GM12878 (cell line): ENCODE measurements around the gene REEP3. TPM values are rescaled to one million over a fixed set of nuclear protein-coding genes. Genes with fewer than 3 reads are reported as not detected.

ENCODE experiments used
- ASH2L ChIP-seq: fragments of 300-600, 200-600 bp; sonication (generic); IDR thresholded peaks from 2 replicates; pipeline ENCODE4 v1.6.1; 2017; ENCODE audit warnings: low read depth, mild to moderate bottlenecking, borderline replicate concordance
- CHD2 ChIP-seq: IDR thresholded peaks from 2 replicates; pipeline ENCODE4 v1.6.1; 2011; ENCODE audit warnings: low read depth, low read length, improper control_type of control experiment, borderline replicate concordance
- HDAC6 ChIP-seq: fragments of 200-600 bp; sonication (generic); IDR thresholded peaks from one replicate; pipeline ENCODE4 v1.8.0; 2017; ENCODE audit warnings: antibody characterized with exemption; ENCODE audit not compliant: unreplicated experiment
- IRF4 ChIP-seq: IDR thresholded peaks from 2 replicates; pipeline ENCODE4 v1.6.1; 2011; ENCODE audit warnings: low read depth, low read length
- RAD21 ChIP-seq: IDR thresholded peaks from 2 replicates; pipeline ENCODE4 v1.6.1; 2011; ENCODE audit warnings: mild to moderate bottlenecking, low read depth, low read length, moderate library complexity; ENCODE audit not compliant: insufficient read depth
- SUPT20H ChIP-seq: IDR thresholded peaks from 2 replicates; pipeline ENCODE4 v1.6.1; 2011; ENCODE audit warnings: low read depth, mild to moderate bottlenecking, low read length, moderate library complexity, borderline replicate concordance; ENCODE audit not compliant: control insufficient read depth
- ZNF274 ChIP-seq: IDR thresholded peaks from one replicate; pipeline ENCODE4 v1.8.0; 2011; ENCODE audit not compliant: insufficient read length, insufficient read depth
- ZZZ3 ChIP-seq: IDR thresholded peaks from 2 replicates; pipeline ENCODE4 v1.6.1; 2011; ENCODE audit warnings: low read depth; ENCODE audit not compliant: control insufficient read depth, insufficient read length
- polyA plus RNA-seq, 11 experiments: library from polyadenylated mRNA; depleted of rRNA in 4 of 11; unstranded in 6 of 11; stranded (reverse) in 5 of 11; fragments of >200 nt; fragmentation: Nextera tagmentation in 4 of 11; fragmentation: Illumina TruSeq in 1 of 11; extraction: Ambion mirVana in 4 of 11; extraction: Trizol in 1 of 11; gene quantifications; 1 replicate in 1 of 11; 2 replicates in 10 of 11; pipeline versions ENCODE4 v1.2.1 to v1.2.3, GENCODE V29; 2011 to 2016; ENCODE audit warnings: inconsistent platforms in 2 of 11, missing spikeins in 2 of 11, low read depth in 1 of 11
- total RNA-seq, 4 experiments: library from RNA; depleted of rRNA in 3 of 4; stranded (reverse); fragments of >200 nt in 3 of 4; fragmentation: Illumina TruSeq in 1 of 4; extraction: Trizol in 1 of 4; gene quantifications; 2 replicates each; pipeline versions ENCODE4 v1.2.1 to v1.2.3, GENCODE V29; 2013 to 2021
- TF ChIP-seq, protein P1 (sequence below): fragments of 450-650 bp; IDR thresholded peaks from 2 replicates; pipeline ENCODE4 v1.6.1; 2016; ENCODE audit warnings: mild to moderate bottlenecking

Gene REEP3
- total and polyA plus RNA-seq, 10 of the 15 experiments (the other 5 are each of a cell fraction or from before 2014, with no cell fraction given), result 4.9 to 25.9 (median 16.2) TPM

DNA sequence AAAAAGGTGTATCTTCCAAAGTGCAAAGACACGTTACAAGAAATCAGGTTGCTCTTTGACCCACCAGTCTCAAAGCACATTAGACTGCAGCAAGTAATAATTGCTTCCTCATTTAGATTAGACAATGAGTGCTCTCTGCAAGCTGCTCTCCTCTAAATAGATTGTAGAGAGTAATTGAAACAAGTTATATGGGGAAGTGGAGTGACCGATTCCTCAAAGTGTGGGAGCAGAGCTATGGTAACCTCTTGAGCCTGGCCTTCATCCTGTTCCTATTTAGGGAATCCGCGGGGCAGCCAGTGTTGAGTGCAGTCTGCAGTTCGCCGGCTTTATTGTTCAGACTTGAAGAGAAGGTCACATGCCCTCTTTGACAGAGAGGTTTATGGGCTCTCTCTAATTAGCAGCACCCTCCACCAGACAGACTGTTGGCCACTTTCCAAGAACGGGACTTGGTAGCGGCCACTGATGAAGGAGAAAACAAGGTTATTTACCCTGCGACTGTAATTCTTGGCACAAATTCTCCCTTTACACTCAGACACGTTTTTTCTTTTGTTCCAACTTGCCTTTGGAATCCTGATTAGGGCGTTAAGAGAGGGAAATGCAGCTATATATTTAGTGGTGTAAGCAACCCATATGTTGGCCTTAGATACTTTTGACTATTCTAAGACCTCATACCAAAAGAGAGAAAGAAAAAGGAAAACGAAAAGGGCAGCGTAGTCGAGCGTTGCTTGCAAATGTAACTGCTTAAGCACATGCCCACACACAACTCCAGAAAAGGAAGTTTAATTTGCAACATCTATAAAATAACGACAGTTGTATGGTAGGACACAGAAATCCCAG lies 107.5 kb downstream of the REEP3 start (continued):
- TF ChIP-seq HDAC6 (no peak), CHD2 (no peak), ZNF274 (no peak), ZZZ3 (no peak), RAD21 (no peak), SUPT20H (no peak), IRF4 (no peak), ASH2L (no peak; the same call in 1 of the 2 replicates)
- TF ChIP-seq, protein P1, sequence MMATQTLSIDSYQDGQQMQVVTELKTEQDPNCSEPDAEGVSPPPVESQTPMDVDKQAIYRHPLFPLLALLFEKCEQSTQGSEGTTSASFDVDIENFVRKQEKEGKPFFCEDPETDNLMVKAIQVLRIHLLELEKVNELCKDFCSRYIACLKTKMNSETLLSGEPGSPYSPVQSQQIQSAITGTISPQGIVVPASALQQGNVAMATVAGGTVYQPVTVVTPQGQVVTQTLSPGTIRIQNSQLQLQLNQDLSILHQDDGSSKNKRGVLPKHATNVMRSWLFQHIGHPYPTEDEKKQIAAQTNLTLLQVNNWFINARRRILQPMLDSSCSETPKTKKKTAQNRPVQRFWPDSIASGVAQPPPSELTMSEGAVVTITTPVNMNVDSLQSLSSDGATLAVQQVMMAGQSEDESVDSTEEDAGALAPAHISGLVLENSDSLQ, result no peak
